ENCODE measurements around the gene FBXO11.

The FBXO11 gene

DNA sequence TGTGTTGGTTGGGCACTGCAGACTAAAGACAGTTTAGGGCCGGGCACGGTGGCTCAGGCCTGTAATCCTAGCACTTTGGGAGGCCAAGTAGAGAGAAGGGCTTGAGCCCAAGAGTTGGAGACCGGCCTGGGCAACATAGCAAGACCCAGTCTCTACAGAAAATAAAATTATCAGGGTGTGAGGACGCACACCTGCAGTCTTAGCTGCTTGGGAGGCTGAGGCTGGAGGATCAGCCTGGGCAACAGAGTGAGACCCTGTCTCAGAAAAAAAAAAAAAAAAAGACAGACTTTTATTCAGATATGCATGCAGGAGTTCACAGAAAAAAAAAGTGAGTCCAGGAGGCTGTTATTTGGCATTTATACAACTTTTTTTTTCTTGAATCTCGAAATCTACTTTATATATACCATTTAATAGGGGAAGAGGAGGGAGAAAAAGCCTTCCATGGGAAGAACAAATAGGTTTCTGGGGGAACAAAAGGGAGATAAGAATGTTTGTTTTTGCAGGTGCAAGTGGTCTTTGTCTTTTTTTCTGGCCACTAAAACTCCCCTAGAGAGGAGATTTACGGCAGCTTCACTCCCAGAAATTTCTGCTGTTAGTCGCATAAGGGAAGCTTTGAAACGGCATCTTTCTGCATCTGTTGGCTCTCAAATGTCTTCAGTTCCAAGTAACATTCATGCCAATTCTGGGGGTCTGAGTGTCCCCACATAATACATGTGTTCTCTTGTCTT, 127.4 kb downstream of the FBXO11 start:
- no peaks in the 10 kb centered on the region for H3K9me3 ChIP-seq (replicated peaks; ENCODE audit: low read length)
- H3K9ac ChIP-seq (ENCODE audit: low read depth, low read length) = no peak overlapping the region
- H3K4me2 ChIP-seq (ENCODE audit: low read length) = no peak overlapping the region
- no peak overlapping the region for H3K4me3 ChIP-seq (ENCODE audit: low read length)
- no peaks in the 10 kb centered on the region for H3K4me1 ChIP-seq (ENCODE audit: control insufficient read depth, insufficient read depth, low read length)
- H3K36me3 ChIP-seq (ENCODE audit: insufficient read depth, low read length) = no peaks in the 10 kb centered on the region
- no peaks in the 10 kb centered on the region for H3K27me3 ChIP-seq (ENCODE audit: control insufficient read depth, insufficient read depth, low read length)

DNA sequence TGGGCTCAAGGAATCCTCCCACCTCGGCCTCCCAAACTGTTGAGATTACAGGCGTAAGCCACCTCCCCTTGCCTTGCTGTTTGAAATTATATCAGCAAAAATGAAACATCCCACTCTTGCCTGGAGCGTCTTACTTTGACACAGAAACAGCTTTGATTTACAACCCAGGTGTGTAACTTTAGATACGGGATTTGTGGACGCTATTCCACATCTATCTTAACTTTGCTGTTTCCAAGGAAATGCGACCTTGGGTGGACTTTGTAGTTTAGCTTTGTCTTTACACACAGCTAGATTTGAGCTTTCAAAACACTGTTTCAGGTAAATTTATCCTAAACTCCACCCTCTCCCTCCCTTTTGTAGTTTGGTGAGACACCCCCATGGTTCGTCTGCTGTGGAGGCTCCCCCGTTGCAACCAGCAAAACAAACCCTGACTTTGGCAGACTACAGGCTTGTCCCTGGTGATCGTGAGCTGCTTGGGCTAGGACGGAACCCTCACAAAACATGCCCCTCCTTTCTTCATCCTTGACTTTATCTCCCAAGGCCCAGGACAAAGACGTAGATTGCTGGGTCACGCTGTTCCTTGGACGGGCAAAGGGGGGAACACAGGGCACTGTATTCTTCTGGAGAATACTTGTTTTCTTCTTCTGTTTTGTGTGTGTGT, 128.9 kb downstream of the FBXO11 start:
- no peak overlapping the region for H3K4me3 ChIP-seq (ENCODE audit: low read length)
- H3K4me2 ChIP-seq (ENCODE audit: low read length) = no peak overlapping the region
- no peaks in the 10 kb centered on the region for H3K9me3 ChIP-seq (replicated peaks; ENCODE audit: low read length)
- no peaks in the 10 kb centered on the region for H3K36me3 ChIP-seq (ENCODE audit: insufficient read depth, low read length)
- H3K27me3 ChIP-seq (ENCODE audit: control insufficient read depth, insufficient read depth, low read length) = no peaks in the 10 kb centered on the region
- no peak overlapping the region for H3K9ac ChIP-seq (ENCODE audit: low read depth, low read length)
- H3K4me1 ChIP-seq (ENCODE audit: control insufficient read depth, insufficient read depth, low read length) = no peaks in the 10 kb centered on the region

DNA sequence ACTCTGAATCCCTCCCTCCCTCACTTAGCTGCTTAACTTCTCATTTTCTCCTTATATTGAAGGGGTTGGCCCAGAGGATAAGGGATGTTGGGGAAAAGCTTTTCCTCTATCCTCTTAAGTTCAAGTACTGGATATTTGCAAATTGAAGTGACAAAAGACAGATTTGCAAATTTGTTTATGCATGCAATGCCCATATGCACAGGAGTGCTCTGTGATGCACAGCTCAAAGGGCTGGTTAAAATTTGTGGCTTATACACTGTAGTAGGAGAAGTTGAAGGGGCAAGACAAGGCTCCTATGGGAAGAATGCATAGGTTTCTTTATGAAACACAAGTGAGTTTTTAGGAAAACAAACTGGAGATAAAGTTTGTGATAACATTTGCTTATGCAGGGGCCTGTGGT, 131.7 kb downstream of the FBXO11 start:
- H3K4me3 ChIP-seq (ENCODE audit: low read length) = no peak overlapping the region
- H3K9ac ChIP-seq (ENCODE audit: low read depth, low read length) = no peak overlapping the region
- H3K4me2 ChIP-seq (ENCODE audit: low read length) = no peak overlapping the region
- H3K4me1 ChIP-seq (ENCODE audit: control insufficient read depth, insufficient read depth, low read length) = peaks cover 4% of the 10 kb centered on the region
- H3K9me3 ChIP-seq (replicated peaks; ENCODE audit: low read length) = no peaks in the 10 kb centered on the region
- no peaks in the 10 kb centered on the region for H3K36me3 ChIP-seq (ENCODE audit: insufficient read depth, low read length)
- no peaks in the 10 kb centered on the region for H3K27me3 ChIP-seq (ENCODE audit: control insufficient read depth, insufficient read depth, low read length)

DNA sequence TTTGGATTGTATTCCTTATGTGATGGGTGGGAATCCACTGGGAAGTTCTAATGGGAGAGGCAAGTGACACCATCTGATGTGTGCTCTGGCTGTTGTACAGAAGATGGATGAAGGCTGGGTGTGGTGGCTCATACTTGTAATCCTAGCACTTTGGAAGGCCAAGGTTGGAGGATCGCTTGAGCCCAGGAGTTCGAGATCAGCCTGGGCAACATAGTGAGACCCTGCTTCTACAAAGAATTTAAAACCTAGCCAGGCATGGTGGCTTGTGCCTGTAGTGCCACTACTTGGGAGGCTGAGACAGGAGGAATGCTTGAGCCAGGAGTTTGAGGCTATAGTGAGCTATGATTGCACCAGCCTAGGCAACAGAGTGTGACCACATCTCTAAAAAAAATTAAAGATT, 134.0 kb downstream of the FBXO11 start:
- H3K36me3 ChIP-seq (ENCODE audit: insufficient read depth, low read length) = no peaks in the 10 kb centered on the region
- no peak overlapping the region for H3K4me2 ChIP-seq (ENCODE audit: low read length)
- no peak overlapping the region for H3K9ac ChIP-seq (ENCODE audit: low read depth, low read length)
- H3K4me3 ChIP-seq (ENCODE audit: low read length) = no peak overlapping the region
- H3K9me3 ChIP-seq (replicated peaks; ENCODE audit: low read length) = no peaks in the 10 kb centered on the region
- peaks cover 6% of the 10 kb centered on the region for H3K4me1 ChIP-seq (ENCODE audit: control insufficient read depth, insufficient read depth, low read length)
- no peaks in the 10 kb centered on the region for H3K27me3 ChIP-seq (ENCODE audit: control insufficient read depth, insufficient read depth, low read length)

GRCh38 chr2:47771211-47771610, 135.1 kb downstream of the FBXO11 start:
- Histone ChIP-seq H3K4me3 (ENCODE audit: low read length) (no peak overlapping the region), H3K4me1 (ENCODE audit: control insufficient read depth, insufficient read depth, low read length) (peaks cover 6% of the 10 kb centered on the region), H3K9me3 (replicated peaks; ENCODE audit: low read length) (no peaks in the 10 kb centered on the region), H3K9ac (ENCODE audit: low read depth, low read length) (no peak overlapping the region), H3K27me3 (ENCODE audit: control insufficient read depth, insufficient read depth, low read length) (no peaks in the 10 kb centered on the region), H3K4me2 (ENCODE audit: low read length) (no peak overlapping the region), H3K36me3 (ENCODE audit: insufficient read depth, low read length) (no peaks in the 10 kb centered on the region)

GRCh38 chr2:47769318-47769717, 137.0 kb downstream of the FBXO11 start:
- peaks cover 6% of the 10 kb centered on the region for H3K4me1 ChIP-seq (ENCODE audit: control insufficient read depth, insufficient read depth, low read length)
- no peaks in the 10 kb centered on the region for H3K9me3 ChIP-seq (replicated peaks; ENCODE audit: low read length)
- no peaks in the 10 kb centered on the region for H3K36me3 ChIP-seq (ENCODE audit: insufficient read depth, low read length)
- no peaks in the 10 kb centered on the region for H3K27me3 ChIP-seq (ENCODE audit: control insufficient read depth, insufficient read depth, low read length)
- H3K4me2 ChIP-seq (ENCODE audit: low read length) = no peak overlapping the region
- H3K4me3 ChIP-seq (ENCODE audit: low read length) = no peak overlapping the region
- H3K9ac ChIP-seq (ENCODE audit: low read depth, low read length) = no peak overlapping the region

DNA sequence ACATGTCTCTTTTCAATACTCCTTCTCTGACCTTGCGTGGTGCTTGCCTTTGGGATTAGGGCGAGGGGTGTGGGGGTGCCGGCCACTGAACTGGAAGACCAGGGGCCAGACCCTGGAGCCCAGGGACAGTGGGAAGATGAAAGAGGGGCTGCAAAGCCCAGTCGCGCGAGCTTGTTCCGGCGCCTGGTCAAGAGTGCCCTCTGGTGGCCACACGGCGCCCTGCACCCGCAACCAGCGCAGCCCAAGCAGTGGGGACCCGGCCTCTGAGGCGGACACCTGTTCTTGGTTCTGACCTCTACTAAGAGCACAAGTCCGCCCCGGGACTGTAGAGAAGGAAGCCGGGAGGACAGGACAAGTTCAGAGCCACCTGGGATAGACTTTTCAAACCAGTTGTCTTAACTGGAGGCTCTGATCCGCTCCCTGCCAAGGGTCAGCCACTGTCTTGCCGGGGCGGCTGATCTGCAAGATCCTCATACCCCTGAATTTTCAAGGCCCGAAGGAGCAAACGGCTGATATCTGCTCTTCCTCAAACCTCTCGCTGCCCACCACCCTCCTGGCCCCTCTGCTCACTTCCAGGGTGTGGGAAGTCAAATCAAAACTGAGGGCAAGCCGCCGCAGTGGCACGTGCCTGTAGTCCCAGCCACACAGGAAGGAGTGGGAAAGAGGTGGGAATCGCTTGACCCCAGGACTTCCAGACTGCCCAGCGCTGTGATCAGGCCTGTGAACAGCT, 138.3 kb downstream of the FBXO11 start:
- H3K9me3 ChIP-seq (replicated peaks; ENCODE audit: low read length) = no peaks in the 10 kb centered on the region
- H3K27me3 ChIP-seq (ENCODE audit: control insufficient read depth, insufficient read depth, low read length) = no peaks in the 10 kb centered on the region
- peak overlapping the region; percentile 86 for H3K4me2 ChIP-seq (ENCODE audit: low read length)
- H3K4me3 ChIP-seq (ENCODE audit: low read length) = peak overlapping the region; percentile 66
- H3K4me1 ChIP-seq (ENCODE audit: control insufficient read depth, insufficient read depth, low read length) = peaks cover 6% of the 10 kb centered on the region
- no peaks in the 10 kb centered on the region for H3K36me3 ChIP-seq (ENCODE audit: insufficient read depth, low read length)
- no peak overlapping the region for H3K9ac ChIP-seq (ENCODE audit: low read depth, low read length)

DNA sequence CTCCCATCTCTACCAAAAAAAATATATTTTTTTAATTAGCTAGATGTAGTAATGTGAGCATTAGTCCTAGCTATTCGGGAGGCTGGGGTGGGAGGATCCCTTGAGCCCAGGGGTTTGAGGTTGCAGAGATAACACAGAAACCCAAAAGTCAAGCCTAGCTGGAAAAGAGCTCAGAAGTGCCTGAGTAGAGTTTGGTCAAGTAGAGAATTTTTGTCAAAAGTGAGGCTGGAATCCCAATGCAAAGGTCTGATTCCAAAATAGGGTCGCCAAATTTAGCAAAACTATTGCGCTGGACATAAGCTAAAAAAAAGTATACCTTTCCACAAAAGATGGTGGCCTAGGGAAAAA, 138.8 kb downstream of the FBXO11 start:
- no peak overlapping the region for H3K9ac ChIP-seq (ENCODE audit: low read depth, low read length)
- peak overlapping the region; percentile 86 for H3K4me2 ChIP-seq (ENCODE audit: low read length)
- H3K9me3 ChIP-seq (replicated peaks; ENCODE audit: low read length) = no peaks in the 10 kb centered on the region
- peaks cover 6% of the 10 kb centered on the region for H3K4me1 ChIP-seq (ENCODE audit: control insufficient read depth, insufficient read depth, low read length)
- no peaks in the 10 kb centered on the region for H3K27me3 ChIP-seq (ENCODE audit: control insufficient read depth, insufficient read depth, low read length)
- no peaks in the 10 kb centered on the region for H3K36me3 ChIP-seq (ENCODE audit: insufficient read depth, low read length)
- H3K4me3 ChIP-seq (ENCODE audit: low read length) = peak overlapping the region; percentile 66

- H3K27me3 ChIP-seq (ENCODE audit: control insufficient read depth, insufficient read depth, low read length) = peaks cover 7% of the 10 kb centered on the region
- H3K36me3 ChIP-seq (ENCODE audit: insufficient read depth, low read length) = no peaks in the 10 kb centered on the region
- no peak overlapping the region for H3K4me2 ChIP-seq (ENCODE audit: low read length)
- no peak overlapping the region for H3K4me3 ChIP-seq (ENCODE audit: low read length)
- H3K9me3 ChIP-seq (replicated peaks; ENCODE audit: low read length) = no peaks in the 10 kb centered on the region
- H3K4me1 ChIP-seq (ENCODE audit: control insufficient read depth, insufficient read depth, low read length) = peaks cover 3% of the 10 kb centered on the region
- no peak overlapping the region for H3K9ac ChIP-seq (ENCODE audit: low read depth, low read length)
Observed at GRCh38 chr2:47751856-47752414, 154.4 kb downstream of the FBXO11 start.

DNA sequence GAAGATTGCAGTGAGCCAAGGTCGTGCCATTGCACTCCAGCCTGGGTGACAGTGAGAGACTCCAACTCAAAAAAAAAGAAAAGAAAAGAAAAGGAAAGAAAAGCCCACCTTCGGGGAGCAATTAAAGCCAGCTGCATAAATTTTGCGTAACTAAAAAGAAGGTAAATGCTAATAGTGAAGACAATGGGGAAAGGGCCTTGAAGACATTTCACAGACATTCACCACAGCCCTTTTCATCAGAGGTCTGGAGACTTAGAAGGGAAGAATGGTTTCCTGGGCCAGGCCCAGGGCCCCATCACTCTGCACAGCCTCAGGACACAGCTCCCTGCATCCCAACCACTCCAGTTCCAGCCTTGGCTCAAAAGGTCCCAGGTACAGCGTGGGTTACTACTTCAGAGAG, 158.4 kb downstream of the FBXO11 start:
- Histone ChIP-seq H3K9me3 (replicated peaks; ENCODE audit: low read length) (no peaks in the 10 kb centered on the region), H3K4me2 (ENCODE audit: low read length) (no peak overlapping the region), H3K4me3 (ENCODE audit: low read length) (no peak overlapping the region), H3K9ac (ENCODE audit: low read depth, low read length) (no peak overlapping the region), H3K36me3 (ENCODE audit: insufficient read depth, low read length) (no peaks in the 10 kb centered on the region), H3K4me1 (ENCODE audit: control insufficient read depth, insufficient read depth, low read length) (peaks cover 3% of the 10 kb centered on the region), H3K27me3 (ENCODE audit: control insufficient read depth, insufficient read depth, low read length) (peaks cover 25% of the 10 kb centered on the region)

DNA sequence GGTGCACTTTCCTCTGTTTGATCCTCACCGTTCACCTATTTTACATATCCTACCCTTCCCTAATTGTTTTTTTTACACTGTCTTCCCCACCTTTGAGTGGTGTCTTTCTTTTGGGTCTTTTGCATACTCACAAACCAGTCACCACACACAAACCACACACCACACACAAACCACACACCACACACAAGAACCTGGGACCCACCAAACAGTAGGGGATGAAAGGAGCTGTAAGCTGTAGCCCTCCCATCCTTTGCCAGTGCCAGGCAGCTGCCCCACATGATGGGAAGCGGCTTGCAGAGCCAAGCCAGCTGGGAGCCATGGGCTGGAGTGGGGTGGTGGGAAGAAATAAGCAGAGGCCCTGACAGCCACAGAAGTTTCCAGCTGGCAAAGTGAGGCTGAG, 162.2 kb downstream of the FBXO11 start:
- H3K27me3 ChIP-seq (ENCODE audit: control insufficient read depth, insufficient read depth, low read length) = peaks cover 45% of the 10 kb centered on the region
- H3K4me1 ChIP-seq (ENCODE audit: control insufficient read depth, insufficient read depth, low read length) = no peaks in the 10 kb centered on the region
- no peak overlapping the region for H3K9ac ChIP-seq (ENCODE audit: low read depth, low read length)
- H3K4me3 ChIP-seq (ENCODE audit: low read length) = no peak overlapping the region
- no peaks in the 10 kb centered on the region for H3K9me3 ChIP-seq (replicated peaks; ENCODE audit: low read length)
- H3K36me3 ChIP-seq (ENCODE audit: insufficient read depth, low read length) = no peaks in the 10 kb centered on the region
- H3K4me2 ChIP-seq (ENCODE audit: low read length) = no peak overlapping the region

All from skeletal muscle satellite cell (primary cell).